TTC549 (cell line): ENCODE measurements around the gene BHLHA9.
"Not testable (repeated sequence)": the region's sequence is repeated elsewhere in the genome, so short reads cannot be mapped to it uniquely, and the experiment has no call there.

ENCODE experiments used
- FAIRE-seq: peaks from 2 replicates; lab custom pipeline; 2012; peaks lifted over from hg19 to GRCh38; lab: Jason Lieb, UNC

Gene BHLHA9

DNA sequence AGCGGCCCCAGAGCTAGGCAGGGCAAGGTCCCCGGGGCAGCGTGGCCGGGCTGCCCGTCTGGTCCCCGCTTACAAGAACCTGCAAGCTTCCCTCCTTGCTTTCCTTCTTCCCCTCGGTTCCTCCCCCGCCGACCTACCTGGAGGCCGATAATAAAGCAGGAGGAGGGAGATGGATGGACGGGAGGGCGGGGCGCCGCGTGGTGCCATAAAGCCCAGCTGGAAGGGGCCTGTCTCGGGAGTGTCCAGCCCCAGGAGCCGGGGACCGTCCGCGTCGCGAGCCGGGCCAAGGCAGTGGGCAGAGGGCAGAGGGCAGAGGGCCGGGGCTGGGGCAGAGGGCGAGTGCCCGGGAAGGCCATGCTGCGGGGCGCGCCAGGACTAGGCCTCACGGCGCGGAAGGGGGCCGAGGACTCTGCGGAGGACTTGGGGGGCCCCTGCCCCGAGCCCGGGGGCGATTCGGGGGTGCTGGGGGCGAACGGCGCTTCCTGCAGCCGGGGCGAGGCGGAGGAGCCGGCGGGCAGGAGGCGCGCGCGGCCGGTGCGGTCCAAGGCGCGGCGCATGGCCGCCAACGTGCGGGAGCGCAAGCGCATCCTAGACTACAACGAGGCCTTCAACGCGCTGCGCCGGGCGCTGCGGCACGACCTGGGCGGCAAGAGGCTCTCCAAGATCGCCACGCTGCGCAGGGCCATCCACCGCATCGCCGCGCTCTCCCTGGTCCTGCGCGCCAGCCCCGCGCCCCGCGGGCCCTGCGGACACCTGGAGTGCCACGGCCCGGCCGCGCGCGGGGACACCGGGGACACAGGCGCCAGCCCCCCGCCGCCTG is at the start of gene BHLHA9:
BHLHA9 (plus strand) TSS at position 235 of the 820 bp plus-strand sequence; CDS start at position 355, 120 bp downstream.
- FAIRE-seq = no peak

DNA sequence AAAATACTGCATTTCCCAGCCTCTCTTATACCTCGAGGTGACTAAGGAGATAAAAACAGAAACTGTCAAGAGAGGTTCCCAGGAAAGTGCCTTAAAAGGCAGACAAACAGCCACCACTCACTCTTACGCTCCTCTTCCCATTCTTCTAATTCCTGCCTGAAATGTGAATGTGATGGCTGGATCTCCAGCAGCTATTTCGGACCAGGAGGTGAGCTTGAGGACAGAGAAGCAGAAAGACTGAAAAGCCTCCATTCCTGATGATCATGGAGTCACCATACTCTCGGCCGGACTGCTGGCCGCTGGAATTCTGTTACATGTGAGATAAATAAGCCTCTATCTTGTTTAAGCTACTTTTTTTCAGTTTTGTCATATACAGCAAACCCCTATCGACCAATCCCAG is 49.0 kb upstream of the BHLHA9 start:
- FAIRE-seq = no peak

DNA sequence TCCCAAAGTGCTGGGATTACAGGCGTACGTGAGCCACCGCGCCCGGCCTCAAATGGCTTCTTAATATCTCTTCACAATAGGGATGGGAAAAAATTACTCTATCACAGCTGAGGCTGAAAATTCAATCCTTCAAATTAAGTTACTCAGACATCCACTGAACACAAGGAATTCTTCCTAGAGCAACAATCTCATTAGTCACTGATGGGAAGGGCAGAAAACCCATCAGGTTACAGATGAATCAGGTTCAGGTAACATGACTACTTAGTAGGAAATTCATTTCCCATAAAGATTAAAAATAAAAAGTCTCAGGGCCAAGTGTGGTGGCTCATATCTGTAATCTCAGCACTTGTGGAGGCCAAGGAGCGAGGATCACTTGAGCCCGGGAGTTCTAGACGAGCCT is 47.9 kb upstream of the BHLHA9 start:
- FAIRE-seq = no peak

DNA sequence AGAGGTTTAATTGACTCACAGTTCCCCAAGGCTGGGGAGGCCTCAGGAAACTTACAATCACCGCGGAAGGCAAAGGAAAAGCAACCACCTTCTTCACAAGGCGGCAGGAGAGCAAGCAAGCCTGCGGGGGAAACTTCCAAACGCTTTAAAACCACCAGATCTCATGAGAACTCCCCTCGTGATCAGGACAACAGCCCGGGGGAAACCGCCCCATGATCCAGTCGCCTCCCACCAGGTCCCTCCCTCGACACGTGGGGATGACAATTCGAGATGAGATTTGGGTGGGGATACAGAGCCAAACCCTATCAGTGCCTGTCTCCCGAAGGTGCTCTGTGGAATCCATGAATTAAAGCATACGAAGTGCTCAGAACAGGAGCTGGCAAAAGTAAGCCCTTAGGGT is 46.6 kb upstream of the BHLHA9 start:
- FAIRE-seq = no peak

DNA sequence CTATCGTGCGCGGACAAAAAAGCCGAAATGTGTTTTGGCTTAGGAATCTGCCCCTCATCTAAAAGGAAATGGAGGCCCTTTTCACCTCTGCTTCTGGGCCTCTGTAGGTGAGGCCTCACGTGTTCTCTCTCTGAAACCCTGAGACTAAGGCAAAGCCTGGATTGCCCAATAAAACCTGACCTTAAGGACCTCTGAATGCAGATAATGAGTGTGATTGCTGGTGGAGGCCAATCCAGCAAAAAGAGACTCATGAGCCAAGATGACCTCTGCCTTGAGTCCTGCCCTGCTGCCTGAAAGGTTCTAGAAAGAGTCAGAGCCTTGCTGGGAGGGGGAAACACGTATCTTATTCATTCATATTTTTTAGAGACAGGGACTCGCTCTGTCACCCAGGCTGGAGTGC is 45.9 kb upstream of the BHLHA9 start:
- no peak for FAIRE-seq

DNA sequence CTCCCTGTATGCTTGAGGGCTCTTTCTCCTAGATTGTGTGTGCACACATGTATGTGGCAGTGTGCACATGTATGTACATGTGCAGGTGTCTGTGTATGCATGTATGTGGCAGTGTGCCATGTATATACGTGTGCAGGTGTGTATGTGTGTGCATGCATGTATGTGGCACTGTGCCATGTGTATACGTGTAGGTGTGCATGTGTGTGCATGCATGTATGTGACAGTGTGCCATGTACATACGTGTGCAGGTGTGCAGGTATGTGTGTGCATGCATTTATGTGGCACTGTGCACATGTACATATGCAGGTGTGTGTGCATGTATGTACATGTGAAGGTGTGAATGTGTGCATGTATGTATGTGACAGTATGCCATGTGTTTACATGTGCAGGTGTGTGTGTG is 43.9 kb upstream of the BHLHA9 start:
- no peak for FAIRE-seq

DNA sequence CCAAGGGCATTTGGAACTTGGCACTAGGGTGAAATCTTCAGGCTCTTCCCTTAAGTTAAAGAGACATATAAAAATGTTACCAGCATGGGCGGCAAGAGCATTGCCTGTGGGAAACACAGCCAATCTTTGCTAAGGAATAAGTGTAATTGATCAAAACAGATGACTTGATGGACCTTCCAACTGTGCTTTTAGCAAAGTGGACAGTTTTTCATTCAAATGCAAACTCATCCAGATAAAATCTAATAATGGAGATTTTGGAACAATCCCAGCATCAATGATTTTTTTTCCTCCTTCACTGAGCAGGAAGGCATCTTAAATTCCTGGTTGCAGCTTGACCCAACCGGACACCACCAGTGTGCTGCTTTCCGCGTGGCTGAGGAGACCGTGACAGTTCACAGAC is 42.9 kb upstream of the BHLHA9 start:
- FAIRE-seq = no peak

DNA sequence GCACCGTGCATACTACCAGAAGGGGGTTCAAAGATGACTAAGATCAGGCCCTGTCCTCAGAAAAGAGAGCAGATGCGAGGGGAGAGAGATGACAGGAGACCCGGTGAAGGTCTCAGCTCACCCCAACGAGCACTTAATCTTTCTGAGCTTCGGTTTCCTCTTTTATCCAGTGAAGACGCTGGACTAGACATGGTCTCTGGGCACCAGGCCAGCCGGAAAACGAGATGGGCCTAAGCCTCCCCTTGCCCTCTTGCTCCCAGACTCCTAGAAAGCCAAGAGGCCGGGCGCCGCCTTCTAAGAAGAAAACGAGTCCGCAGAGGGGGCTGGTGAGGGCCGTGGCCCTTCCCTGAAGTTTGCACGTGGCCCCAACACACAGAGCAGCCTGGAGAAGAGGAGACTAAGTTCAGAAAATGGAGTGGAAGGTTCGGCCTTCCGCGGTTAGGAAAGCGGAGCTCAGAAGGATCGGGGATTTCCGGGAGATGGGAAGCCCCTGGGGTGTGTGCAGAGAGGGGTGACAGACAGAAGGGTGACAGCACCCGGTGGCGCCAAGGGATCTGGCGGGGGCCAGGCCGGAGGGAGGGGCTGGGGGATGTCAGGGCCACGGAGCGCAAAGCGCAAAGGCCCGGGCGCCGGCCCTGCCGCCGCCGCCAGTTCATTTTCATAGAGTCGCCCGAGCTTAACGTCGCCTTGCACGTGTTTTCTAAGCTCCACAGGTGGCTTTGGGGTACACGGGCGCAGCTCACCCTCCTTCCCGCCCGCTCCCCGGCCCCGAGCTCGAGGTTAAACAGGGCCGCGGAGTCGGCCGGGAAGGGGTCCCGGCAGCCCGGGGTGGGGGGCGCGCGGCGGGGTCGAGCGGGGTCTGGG is 42.1 kb upstream of the BHLHA9 start:
- no peak for FAIRE-seq

DNA sequence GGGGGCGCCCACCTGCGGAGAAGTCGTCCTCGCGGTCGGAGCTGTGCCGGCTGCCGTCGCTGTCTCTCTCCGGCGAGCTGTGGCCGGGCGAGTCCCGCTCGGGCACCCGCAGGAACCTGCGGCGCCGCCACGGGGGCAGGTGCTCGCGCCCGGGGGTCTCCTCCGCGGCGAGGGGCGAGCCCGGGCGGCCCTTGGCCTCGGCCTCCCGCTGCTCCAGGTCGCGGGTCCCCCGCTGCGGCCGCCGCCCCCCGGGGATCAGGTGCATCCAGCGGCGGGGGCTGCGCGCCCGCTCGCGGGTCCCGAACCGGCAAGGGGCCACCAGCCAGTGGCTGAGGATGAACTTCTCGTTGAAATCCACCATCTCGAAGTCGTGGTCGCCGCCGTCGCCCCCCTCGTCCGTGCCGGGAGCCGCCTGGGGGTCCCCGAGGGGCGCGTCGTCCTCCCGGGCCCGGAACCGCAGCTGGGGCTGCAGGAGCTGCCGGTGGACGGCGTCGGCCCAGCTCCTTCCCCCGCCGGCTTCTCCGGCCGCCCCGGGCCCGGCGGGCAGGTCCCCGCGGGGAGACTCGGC is 41.4 kb upstream of the BHLHA9 start:
- FAIRE-seq = no peak

DNA sequence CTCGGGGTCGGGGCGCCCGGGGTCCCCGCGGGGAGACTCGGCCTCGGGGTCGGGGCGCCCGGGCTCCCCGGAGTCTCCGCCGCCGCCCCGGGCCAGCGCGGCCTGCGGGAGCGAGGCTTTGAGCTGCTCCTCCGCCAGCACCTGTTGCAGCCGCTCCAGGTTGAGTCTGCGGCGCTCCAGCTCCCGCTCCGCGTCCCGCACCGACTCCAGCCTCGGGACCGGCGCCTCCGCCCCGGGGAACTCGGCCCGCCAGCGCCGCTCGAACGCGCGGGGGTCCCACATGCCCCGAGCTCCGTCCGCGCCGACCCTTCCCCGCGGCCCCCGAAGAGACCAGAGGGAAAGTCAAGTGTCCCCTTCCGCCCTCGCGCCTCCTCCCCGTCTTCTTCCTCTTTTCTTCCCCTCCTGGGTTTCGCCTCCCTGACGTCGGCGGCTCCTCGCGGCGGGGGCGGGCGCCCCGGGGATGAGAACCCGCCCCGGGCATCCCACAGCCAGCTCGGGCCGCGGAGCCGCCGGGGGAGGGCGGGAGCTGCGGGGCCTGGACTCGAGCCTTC is 40.8 kb upstream of the BHLHA9 start:
- FAIRE-seq = no peak

DNA sequence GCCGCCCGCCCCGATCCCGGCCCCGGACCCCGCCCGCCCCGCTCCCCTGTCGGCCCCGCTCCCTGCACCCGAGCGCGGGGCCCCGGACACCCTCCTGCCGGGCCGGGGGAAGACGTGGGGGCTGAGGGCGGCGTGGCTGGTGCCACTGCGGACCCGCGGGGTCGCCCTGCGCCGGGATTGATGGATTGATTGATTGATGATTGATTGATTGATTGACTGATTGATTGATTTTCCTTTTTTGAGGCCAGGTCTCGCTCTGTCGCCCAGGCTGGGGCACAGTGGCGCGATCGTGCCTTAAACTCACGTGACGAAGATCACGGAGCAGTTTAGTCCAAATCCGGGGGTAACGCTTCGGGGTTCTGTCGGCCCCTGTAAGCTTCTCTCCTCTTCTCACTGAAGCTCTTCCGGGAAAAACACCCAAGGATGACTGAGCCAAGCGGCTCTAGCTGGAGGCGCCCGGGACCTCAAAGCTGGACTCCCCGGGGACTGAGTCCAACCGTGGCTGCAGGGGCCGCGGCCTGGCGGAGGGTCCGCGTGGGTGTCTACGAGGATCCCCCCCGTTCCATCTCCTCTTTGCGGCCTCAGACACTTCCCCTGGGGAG is 40.2 kb upstream of the BHLHA9 start:
- no peak for FAIRE-seq

DNA sequence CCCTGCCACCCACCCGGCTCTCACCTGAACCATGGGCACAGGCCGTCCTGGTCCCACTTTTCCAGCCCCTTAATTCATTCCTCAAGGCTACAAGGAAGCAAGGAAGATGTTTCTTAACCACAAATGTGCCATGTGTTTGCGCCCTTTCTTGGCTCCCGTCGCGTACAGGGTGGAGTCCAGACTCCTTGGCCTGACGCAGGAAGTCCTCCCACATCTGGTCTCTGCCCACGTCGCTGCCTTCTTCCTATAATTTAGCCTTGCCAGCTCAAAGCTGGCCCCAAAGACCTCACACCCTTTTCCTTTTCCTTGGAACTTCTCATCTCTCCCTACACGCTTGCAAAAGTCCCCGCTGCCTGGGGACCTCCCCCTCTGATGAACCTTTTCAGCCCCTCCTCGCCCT is 38.8 kb upstream of the BHLHA9 start:
- FAIRE-seq = no peak

DNA sequence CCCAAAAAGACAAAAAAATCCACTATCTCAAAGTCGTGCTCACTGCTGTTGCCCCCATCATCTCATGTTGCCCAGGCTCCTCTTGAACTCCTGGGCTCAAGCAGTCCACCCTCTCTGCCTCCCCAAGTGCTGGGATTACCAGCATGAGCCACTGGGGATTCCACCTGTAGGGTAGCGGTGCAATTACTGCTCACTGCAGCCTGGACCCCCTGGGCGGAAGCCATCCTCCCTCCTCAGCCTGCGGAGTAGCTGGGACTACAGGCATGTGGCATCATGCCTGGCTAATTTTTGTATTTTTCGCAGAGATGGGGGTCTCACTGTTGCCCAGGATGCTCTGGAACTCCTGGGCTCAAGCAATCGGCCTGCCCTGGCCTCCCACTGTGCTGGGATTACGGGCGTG is 37.9 kb upstream of the BHLHA9 start:
- FAIRE-seq = no peak

DNA sequence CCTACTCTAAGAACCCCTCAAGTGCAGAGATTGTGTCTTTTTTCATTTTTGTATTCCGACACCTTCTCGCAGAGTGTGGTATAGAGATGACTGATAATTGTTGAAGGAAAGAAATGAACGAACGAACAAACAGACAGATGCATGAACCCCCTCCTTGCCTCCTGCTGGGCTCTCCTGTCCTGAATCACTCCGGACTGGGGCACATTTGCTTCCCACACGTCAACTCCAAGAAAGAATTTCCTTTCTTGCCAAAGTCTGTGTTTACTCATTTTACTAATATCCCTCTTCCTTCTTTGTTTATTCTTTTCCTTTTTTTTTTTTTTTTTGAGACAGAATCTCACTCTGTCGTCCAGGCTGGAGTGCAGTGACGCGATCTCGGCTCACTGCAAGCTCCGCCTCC is 37.5 kb upstream of the BHLHA9 start:
- no peak for FAIRE-seq

DNA sequence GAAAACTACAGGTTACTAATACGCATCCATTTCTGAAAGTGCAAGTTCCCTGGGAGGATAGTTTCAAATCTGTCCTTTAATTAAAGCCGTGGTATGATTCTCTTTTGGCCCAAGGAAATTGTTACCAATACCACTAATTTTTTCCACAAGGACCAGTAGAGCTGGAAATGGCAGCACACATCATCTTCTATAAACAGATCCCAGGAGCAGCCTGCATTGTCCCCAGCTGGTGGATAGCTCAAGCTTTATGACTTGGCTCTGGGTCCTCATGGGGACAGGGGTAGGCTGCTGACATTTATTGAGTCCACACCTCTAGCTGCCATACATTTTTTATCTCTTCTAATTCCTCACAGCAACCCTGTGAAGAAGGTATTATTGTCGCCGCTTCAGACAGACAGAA is 35.8 kb upstream of the BHLHA9 start:
- FAIRE-seq = no peak

DNA sequence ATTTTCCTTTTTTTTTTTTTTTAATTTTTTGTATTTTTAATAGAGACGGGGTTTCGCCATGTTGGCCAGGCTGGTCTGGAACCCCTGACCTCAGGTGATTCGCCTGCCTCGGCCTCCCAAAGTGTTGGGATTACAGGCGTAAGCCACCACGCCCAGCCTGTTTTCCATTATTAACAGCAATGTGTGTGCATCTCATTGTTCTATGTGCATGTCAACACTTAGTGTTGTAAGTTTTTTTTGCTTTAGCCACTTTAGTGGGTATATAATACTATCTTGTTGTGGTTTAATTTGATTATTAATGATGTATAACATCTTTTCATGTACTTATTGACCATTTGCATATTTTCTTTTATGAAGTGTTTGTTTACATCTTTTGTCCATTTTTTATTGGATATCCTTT is 32.8 kb upstream of the BHLHA9 start:
- FAIRE-seq = no peak

DNA sequence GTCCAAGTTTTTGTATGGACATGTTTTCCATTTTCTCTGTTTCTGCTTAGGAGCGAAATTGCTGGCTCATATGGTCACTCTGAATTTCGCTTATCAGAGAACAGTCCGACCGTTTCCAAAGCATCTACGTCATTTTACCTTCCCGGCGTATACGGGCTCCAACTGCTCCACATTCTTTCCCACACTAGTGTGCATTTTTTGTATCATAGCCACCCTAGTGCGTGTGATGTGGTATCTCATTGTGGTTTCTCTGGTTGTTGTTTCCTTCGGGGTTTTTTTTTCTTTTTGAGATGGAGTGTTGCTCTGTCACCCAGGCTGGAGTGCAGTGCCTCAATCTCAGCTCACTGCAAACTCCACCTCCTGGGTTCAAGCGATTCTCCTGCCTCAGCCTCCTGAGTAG is 31.0 kb upstream of the BHLHA9 start:
- FAIRE-seq = no peak

DNA sequence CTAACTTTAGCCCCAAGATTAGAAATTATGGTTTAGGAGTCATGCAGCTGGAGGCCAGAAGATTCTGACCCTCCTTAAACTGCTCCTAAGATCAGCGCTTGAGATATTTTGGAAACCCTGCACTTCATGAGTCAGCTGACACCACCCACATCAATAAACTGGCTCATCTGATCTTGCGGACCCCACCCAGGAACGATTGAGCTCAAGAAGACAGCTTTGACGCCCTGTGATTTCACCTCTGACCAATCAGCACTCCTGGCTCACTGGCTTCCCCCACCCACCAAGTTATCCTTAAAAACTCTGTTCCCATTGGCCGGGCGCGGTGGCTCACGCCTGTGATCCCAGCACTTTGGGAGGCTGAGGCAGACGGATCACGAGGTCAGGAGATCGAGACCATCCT is 29.8 kb upstream of the BHLHA9 start:
- FAIRE-seq = not testable (repeated sequence)

DNA sequence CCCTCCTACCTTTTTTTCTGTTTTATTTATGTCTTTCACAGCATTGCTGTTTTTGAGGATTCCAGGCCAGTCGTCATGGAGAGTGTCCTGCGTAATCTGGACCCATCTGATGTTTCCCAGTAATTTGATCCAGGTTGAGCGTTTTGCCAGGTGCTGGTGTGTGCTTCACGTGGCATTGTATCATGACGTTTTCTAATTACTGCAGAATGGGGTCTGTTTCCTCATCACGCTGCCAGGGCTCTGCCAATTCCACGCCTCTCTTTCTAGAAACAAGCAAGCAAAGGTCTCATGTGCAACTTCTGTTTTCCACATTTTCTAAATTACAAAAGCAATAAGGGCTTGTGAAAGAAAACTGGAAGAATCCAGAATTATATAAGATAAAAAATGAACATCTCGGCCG is 28.3 kb upstream of the BHLHA9 start:
- FAIRE-seq = no peak

DNA sequence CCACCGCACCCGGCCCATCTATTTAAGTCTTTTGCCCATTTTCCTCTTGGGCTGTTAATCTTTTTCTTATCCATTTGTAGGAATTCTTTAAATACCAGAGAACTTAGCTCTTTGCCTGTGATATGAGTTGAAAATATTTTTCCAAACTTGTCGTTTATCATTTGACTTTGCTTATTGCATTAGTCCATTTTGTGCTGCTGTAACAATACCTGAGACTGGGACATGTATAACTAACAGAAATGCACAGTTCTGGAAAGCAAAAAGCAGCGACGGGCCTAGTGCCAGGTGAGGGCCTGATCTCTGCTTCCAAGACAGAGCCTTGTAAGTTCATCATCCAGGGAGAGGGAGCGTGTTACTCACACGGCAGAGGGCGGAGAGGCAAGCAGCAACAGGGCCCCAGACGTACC is 25.6 kb upstream of the BHLHA9 start:
- no peak for FAIRE-seq

DNA sequence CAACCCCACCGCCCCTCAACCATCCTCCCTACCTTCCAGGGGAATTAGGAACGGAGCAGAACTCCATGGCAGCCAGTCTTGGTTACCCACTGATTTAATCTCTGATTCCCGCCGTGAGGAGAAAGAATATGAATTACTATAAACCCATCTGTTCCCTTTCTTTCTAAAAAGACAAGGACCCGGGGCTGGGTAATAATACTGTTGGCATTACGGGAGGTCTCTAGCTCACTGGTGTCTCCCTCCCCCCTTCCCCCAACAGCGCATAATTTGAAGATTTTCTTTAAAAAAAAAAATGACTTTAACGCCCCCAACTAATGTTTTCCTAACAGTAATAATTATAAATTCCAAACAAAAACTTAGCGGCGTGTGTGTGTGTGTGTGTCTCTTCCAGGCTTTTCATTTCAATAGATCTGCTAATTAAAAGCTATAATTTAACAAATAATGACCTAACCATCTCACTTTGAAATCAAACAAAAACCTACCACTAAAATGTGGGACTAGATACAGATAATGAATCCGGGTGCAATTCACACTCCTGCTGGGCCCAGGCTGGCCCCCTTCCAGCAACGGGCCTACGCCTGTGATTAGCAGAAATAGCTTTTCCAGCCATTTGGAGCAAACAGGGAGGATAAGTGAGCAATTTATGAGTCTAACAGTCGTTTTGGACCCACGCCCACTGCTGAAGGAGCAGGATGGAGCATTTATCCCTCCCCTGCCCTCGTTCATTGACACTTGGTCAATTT is 18.2 kb upstream of the BHLHA9 start:
- FAIRE-seq = no peak

DNA sequence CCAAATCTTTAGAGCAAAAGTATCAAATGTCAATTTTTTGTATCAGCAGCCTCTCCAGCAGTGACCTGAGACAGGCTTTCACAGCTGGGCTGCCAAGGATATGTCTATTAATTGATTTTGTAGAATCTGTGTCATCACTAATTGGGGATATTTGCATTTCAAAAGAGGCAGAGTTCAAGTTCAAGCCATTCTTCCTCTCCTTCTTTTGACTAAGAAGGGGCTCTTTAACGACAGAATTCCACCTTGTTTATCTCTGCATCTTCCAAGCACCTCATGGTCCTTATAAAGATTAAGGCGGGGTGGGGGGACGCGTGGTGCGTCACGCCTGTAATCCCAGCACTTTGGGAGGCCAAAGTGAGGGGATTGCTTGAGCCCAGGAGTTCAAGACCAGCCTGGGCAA is 15.2 kb upstream of the BHLHA9 start:
- FAIRE-seq = no peak
